ENCODE results near the gene ARL6IP6.

Gene ARL6IP6

GRCh38 chr2:152796941-152797340, 78.5 kb downstream of the ARL6IP6 start:
- FAIRE-seq = no peak
- TF ChIP-seq, protein P1, sequence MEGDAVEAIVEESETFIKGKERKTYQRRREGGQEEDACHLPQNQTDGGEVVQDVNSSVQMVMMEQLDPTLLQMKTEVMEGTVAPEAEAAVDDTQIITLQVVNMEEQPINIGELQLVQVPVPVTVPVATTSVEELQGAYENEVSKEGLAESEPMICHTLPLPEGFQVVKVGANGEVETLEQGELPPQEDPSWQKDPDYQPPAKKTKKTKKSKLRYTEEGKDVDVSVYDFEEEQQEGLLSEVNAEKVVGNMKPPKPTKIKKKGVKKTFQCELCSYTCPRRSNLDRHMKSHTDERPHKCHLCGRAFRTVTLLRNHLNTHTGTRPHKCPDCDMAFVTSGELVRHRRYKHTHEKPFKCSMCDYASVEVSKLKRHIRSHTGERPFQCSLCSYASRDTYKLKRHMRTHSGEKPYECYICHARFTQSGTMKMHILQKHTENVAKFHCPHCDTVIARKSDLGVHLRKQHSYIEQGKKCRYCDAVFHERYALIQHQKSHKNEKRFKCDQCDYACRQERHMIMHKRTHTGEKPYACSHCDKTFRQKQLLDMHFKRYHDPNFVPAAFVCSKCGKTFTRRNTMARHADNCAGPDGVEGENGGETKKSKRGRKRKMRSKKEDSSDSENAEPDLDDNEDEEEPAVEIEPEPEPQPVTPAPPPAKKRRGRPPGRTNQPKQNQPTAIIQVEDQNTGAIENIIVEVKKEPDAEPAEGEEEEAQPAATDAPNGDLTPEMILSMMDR (IDR thresholded peaks at IDR 0.05; ENCODE audit: insufficient read depth, missing control alignments) = no peak

DNA sequence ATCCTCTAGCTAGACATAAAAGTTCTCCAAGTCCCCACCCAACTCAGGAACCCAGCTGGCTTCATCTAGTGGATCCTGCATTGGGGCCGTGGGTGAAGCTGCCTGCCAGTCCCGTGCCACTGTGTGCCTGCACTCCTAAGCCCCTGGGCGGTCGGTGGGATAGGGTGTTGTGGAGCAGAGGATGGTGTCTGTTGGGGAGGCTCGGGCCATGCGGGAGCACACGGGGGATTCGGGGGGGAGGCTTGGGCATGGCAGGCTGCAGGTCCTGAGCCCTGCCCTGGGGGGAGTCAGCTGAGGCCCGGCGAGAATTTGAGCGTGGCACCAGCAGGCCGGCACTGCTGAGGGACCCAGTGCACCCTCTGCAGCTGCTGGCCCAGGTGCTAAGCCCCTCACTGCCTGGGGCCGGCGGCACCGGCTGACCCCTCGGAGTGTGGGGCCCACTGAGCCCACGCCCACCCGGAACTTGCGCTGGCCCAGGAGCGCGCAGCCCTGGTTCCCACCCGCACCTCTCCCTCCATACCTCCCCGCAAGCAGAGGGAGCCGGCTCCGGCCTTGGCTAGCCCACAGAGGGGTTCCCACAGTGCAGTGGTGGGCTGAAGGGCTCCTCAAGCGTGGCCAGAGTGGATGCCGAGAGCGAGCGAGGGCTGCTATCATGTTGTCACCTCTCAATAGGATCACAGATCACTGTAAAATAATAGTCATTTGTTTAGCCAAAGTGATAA, 86.4 kb downstream of the ARL6IP6 start:
- TF ChIP-seq, protein P1 (IDR thresholded peaks at IDR 0.05; ENCODE audit: insufficient read depth, missing control alignments) = no peak
- FAIRE-seq (no peak), DNase-seq (ENCODE audit: insufficient read length, low spot score) (no peak)

More at GRCh38 chr2:152796941-152797340, 78.5 kb downstream of the ARL6IP6 start:
- no peak for DNase-seq (ENCODE audit: insufficient read length, low spot score)

GRCh38 chr2:152811916-152812315, 93.5 kb downstream of the ARL6IP6 start:
- DNase-seq (ENCODE audit: insufficient read length, low spot score) (no peak), FAIRE-seq (no peak)
- TF ChIP-seq, protein P1 (IDR thresholded peaks at IDR 0.05; ENCODE audit: insufficient read depth, missing control alignments) = no peak

All from D721Med (cell line).